Aorta (tissue), 5 donors: ENCODE data around the gene SEMA4B. TPM values are rescaled to one million over a fixed set of nuclear protein-coding genes. Genes with fewer than 3 reads are reported as not detected.
A peak's percentile ranks its signal among the peaks of the same experiment; 100 is the strongest.

Source experiments
- ATAC-seq: fragments of 200-7000 bp; cut with Tn5 transposase; one replicate; pipeline ENCODE4 v1.9.1; 2022; ENCODE audit warnings: moderate library complexity; ENCODE audit not compliant: low FRiP score
- DNase-seq, 2 donors: peaks; one replicate each; pipeline ENCODE4 v3.0.0-alpha.2; 2020
- H3K27ac ChIP-seq, 2 donors: one replicate each; pipeline ENCODE4 v1.5.1; 2013; ENCODE audit warnings: low read length in 2 of 2, mild to moderate bottlenecking in 2 of 2, moderate library complexity in 2 of 2, control low read depth in 1 of 2, inconsistent platforms in 1 of 2, low read depth in 1 of 2
- H3K27me3 ChIP-seq, 2 donors: one replicate each; pipeline ENCODE4 v1.6.1; 2013; ENCODE audit warnings: control low read depth in 1 of 2, low read length in 1 of 2, mild to moderate bottlenecking in 1 of 2, moderate library complexity in 1 of 2; ENCODE audit not compliant: insufficient read depth in 2 of 2, control insufficient read depth in 1 of 2
- H3K36me3 ChIP-seq, 2 donors: one replicate each; pipeline ENCODE4 v1.6.1; 2013; ENCODE audit warnings: control low read depth in 1 of 2, low read length in 1 of 2, mild to moderate bottlenecking in 1 of 2; ENCODE audit not compliant: insufficient read depth in 2 of 2, control insufficient read depth in 1 of 2
- H3K4me1 ChIP-seq, 2 donors: one replicate each; pipeline ENCODE4 v1.6.1; 2013; ENCODE audit warnings: low read length in 2 of 2, control low read depth in 1 of 2, mild to moderate bottlenecking in 1 of 2, moderate library complexity in 1 of 2; ENCODE audit not compliant: insufficient read depth in 2 of 2, control insufficient read depth in 1 of 2
- H3K4me3 ChIP-seq, 2 donors: one replicate each; pipeline ENCODE4 v1.5.1; 2013; ENCODE audit warnings: low read length in 2 of 2, control low read depth in 1 of 2, mild to moderate bottlenecking in 1 of 2
- H3K9me3 ChIP-seq: one replicate; pipeline ENCODE4 v1.6.1; 2013; ENCODE audit warnings: mild to moderate bottlenecking, low read length; ENCODE audit not compliant: control insufficient read depth
- WGBS, 2 donors: extraction: QIAGEN DNeasy Blood & Tissue Kit; methylation state at CpG; one replicate each; pipeline ENCODE4 v1.1.7; 2013; 5-methylcytosine and 5-hydroxymethylcytosine counted together
- intact Hi-C, 2 donors: fragments of 100-400 bp; cut with DNase I; formaldehyde crosslinking; loops; one replicate each; pipeline versions ENCODE4 v1.14.2 to v1.15.0; 2022
- polyA plus RNA-seq, 2 donors: library from polyadenylated mRNA; stranded (reverse); fragments of 200-250 nt; gene quantifications; one replicate each; pipeline ENCODE4 v1.2.3, GENCODE V29; 2013
- total RNA-seq, 2 donors: library from RNA; stranded (reverse); fragmentation: NEBNext Ultra II Directional; extraction: Animal tissue kit (Norgen Biotek cat#: 25700); gene quantifications; one replicate each; pipeline ENCODE4 v1.2.1, GENCODE V29; 2021
- donor health status: healthy with polysubstance abuse.
- donor health status: Bipolar disorder and iron deficiency.
- donor health status: DM: no; HTN: no; CAD: no.
- donor health status: DM: no; HTN: no; CAD: no.
- donor health status: DM: yes; HTN: yes; CAD: no.

Gene SEMA4B
- total and polyA plus RNA-seq, 4 donors, result 9.7 to 30.4 (median 15.1) TPM

DNA sequence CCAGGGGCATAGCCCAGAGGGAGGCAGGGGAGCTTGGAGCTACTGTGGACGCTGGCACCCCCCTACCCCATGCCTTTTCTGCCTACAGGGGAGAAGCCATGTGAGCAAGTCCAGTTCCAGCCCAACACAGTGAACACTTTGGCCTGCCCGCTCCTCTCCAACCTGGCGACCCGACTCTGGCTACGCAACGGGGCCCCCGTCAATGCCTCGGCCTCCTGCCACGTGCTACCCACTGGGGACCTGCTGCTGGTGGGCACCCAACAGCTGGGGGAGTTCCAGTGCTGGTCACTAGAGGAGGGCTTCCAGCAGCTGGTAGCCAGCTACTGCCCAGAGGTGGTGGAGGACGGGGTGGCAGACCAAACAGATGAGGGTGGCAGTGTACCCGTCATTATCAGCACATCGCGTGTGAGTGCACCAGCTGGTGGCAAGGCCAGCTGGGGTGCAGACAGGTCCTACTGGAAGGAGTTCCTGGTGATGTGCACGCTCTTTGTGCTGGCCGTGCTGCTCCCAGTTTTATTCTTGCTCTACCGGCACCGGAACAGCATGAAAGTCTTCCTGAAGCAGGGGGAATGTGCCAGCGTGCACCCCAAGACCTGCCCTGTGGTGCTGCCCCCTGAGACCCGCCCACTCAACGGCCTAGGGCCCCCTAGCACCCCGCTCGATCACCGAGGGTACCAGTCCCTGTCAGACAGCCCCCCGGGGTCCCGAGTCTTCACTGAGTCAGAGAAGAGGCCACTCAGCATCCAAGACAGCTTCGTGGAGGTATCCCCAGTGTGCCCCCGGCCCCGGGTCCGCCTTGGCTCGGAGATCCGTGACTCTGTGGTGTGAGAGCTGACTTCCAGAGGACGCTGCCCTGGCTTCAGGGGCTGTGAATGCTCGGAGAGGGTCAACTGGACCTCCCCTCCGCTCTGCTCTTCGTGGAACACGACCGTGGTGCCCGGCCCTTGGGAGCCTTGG, 27.0 kb downstream of the SEMA4B start:
- no peaks in the 10 kb centered on the region for H3K4me1 ChIP-seq

GRCh38 chr15:90228960-90229359, 27.8 kb downstream of the SEMA4B start:
- no peaks in the 10 kb centered on the region for H3K4me1 ChIP-seq
- intact Hi-C loops, result no loop called here
- ATAC-seq, result no peak
- H3K27me3 ChIP-seq, result no peaks in the 10 kb centered on the region
- no peak overlapping the region for H3K27ac ChIP-seq
- DNase-seq, result no peak
- no peak overlapping the region for H3K4me3 ChIP-seq
- WGBS, 2 donors, result 86 to 87% methylated on average over 15 of the region's 15 CpGs
- H3K9me3 ChIP-seq, result no peaks in the 10 kb centered on the region
- no peaks in the 10 kb centered on the region for H3K36me3 ChIP-seq

More for the DNA sequence above, 27.0 kb downstream of the SEMA4B start:
- Histone ChIP-seq H3K36me3 (no peaks in the 10 kb centered on the region), H3K27ac (no peak overlapping the region), H3K4me3 (no peak overlapping the region), H3K27me3 (no peaks in the 10 kb centered on the region), H3K9me3 (no peaks in the 10 kb centered on the region)
- DNase-seq, result no peak
- WGBS, 2 donors, result 86 to 89% methylated on average over 38 of the region's 38 CpGs
- intact Hi-C loops, result no loop called here
- no peak for ATAC-seq

DNA sequence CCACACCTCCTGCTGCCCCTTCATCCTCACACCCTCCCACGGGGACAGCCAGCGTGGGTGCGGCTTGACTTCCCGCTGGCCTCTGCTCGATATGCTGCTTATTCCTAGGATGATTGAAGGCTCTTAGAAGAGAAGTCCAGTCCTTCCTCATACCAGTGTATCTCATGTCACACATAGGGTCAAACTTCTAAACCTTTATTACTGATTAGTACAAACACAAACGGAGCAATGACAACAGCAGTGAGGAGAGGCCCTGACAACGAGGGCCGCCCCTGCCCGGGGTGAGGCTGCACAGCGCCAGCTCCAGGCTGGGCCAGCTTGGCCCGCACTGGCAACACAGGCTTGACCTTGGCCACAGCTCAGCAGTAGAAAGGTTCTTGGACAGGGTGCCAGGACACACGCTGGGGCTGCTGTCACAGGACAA, 29.0 kb downstream of the SEMA4B start:
- no peak overlapping the region for H3K27ac ChIP-seq
- no peaks in the 10 kb centered on the region for H3K27me3 ChIP-seq
- no peaks in the 10 kb centered on the region for H3K9me3 ChIP-seq
- H3K4me3 ChIP-seq, result no peak overlapping the region
- no peak for DNase-seq
- intact Hi-C loops, result loop anchor here in 1 of 2 donors (5.0 kb wide), 1 partner anchor 37 kb away; the partner anchor contains the start of gene NGRN
- no peak for ATAC-seq
- H3K36me3 ChIP-seq, result no peaks in the 10 kb centered on the region
- 39 to 40% methylated on average over 12 of the region's 12 CpGs for WGBS, 2 donors
- no peaks in the 10 kb centered on the region for H3K4me1 ChIP-seq

DNA sequence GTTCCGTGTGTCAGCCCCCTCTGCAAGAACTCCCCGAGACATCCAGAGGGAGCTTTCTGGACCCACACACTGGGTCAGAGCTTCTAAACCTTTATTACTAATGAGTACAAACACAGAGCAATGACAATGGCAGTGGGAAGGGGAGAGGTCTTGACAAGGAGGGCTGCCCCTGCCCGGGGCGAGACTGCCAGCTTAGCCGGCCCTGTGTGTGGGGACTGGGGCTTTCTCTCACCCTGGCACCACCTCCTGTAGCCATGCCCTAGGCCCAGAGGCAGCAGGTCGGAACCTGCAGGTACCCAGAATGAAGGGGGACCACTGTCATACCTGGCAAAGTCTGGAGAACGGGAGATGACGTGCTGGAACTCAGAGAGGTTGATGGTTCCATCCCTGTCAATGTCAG, 29.5 kb downstream of the SEMA4B start:
- ATAC-seq (no peak), DNase-seq (no peak)
- H3K27me3 ChIP-seq, result no peaks in the 10 kb centered on the region
- WGBS, 2 donors, result 83 to 86% methylated on average over 8 of the region's 8 CpGs
- no peak overlapping the region for H3K27ac ChIP-seq
- no peaks in the 10 kb centered on the region for H3K4me1 ChIP-seq
- H3K36me3 ChIP-seq, result no peaks in the 10 kb centered on the region
- intact Hi-C loops, result loop anchor here in 1 of 2 donors (5.0 kb wide), 1 partner anchor 37 kb away; the partner anchor contains the start of gene NGRN
- H3K4me3 ChIP-seq, result no peak overlapping the region
- H3K9me3 ChIP-seq, result no peaks in the 10 kb centered on the region

DNA sequence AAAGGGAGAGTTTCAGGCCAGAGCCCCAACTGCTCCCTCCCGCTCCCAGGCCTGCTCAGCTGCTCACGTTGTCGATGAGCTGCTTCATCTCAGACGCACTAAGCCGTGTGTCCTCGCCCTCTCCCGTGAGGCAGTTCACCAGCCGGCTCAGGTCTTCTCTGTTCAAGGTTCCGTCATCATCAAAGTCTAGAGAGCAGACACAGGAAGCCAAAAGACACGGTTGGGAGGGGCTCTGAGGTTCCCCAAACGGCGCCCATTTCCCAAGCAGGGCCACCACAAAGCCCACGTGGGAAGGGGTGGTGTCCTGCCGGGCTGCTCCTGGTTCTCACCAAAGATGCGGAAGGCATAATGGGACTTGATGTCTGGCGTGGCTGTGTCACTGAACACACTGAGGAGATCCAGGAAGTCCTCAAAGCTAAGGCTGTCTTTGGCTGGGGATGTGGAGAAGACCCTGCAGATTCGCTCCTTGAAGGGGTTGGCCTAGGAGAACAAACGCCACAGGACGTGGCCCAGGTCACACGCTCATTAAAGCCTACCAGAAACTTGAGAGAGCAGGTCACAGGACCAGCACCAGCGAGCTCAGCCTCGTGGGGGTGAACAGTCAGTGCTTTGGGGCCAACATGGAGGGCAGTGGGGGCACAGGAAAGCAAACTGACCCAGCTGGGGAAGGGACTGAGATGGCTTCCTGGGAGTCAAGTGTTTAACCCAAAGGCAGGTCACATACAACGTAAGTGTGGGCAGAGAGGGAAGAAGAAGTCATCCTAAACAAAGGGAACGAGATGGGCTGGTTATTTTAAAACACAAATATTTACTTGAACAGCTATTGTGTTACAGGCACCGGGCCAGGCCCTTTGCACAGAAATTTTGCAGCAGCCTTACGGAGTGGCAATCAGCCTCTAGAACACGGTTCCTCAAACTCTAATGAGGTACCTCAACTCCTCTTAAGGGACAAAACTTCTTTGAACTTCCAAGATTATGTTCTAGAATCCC, 30.2 kb downstream of the SEMA4B start:
- H3K27ac ChIP-seq, result no peak overlapping the region

DNA sequence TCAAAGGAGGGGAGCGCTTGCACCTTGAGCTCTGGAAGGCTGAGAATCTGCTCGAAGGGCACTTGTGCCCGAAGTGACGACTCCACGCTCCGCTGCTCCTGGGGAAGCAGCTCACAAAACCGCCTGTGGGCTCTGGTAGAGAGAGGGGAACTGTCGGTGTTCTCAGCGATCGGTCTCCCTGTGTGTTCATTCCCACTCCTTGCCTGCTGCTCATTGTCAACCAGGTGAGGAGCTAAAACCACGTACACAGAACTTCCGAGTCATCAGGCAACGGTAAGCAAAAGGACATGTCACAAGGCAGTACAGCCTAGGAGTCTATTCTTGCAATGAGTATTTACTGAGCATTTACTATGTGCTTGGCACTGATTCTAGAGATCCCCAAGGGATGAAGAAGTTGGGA, 31.1 kb downstream of the SEMA4B start:
- DNase-seq, result no peak
- H3K9me3 ChIP-seq, result no peaks in the 10 kb centered on the region
- no peak overlapping the region for H3K27ac ChIP-seq
- intact Hi-C loops, result loop anchor here in 1 of 2 donors (5.0 kb wide), 1 partner anchor 35 kb away; the partner anchor contains the start of gene NGRN
- H3K36me3 ChIP-seq, result no peaks in the 10 kb centered on the region
- H3K27me3 ChIP-seq, result no peaks in the 10 kb centered on the region
- no peaks in the 10 kb centered on the region for H3K4me1 ChIP-seq
- 85 to 90% methylated on average over 13 of the region's 13 CpGs for WGBS, 2 donors
- no peak overlapping the region for H3K4me3 ChIP-seq
- no peak for ATAC-seq

More for the DNA sequence above, 30.2 kb downstream of the SEMA4B start:
- H3K4me1 ChIP-seq, result no peaks in the 10 kb centered on the region
- intact Hi-C loops, result loop anchor here in 1 of 2 donors (5.0 kb wide), 1 partner anchor 36 kb away; the partner anchor contains the start of gene NGRN
- DNase-seq, result peak in 1 of 2 donors; percentile 68
- H3K36me3 ChIP-seq, result no peaks in the 10 kb centered on the region
- 77 to 78% methylated on average over 27 of the region's 27 CpGs for WGBS, 2 donors
- H3K9me3 ChIP-seq, result no peaks in the 10 kb centered on the region
- H3K4me3 ChIP-seq, result no peak overlapping the region
- ATAC-seq, result no peak
- no peaks in the 10 kb centered on the region for H3K27me3 ChIP-seq

- Histone ChIP-seq H3K36me3 (no peaks in the 10 kb centered on the region), H3K27ac (peak overlapping the region in 1 of 2 donors; percentile 83), H3K4me1 (no peaks in the 10 kb centered on the region), H3K4me3 (peak overlapping the region; percentile 58 to 76), H3K9me3 (no peaks in the 10 kb centered on the region), H3K27me3 (no peaks in the 10 kb centered on the region)
- 3 to 6% methylated on average over 9 of the region's 9 CpGs for WGBS, 2 donors
- intact Hi-C loops, result loop anchor here in 1 of 2 donors (5.0 kb wide), 1 partner anchor 34 kb away; the partner anchor contains the start of gene NGRN
- ATAC-seq, result no peak
- DNase-seq, result no peak
Observed at GRCh38 chr15:90232941-90233386, 31.8 kb downstream of the SEMA4B start.
